Measurements from ENCODE around the gene SMAD3. TPM values are rescaled to one million over a fixed set of nuclear protein-coding genes. Genes with fewer than 3 reads are reported as not detected.
A peak's percentile ranks its signal among the peaks of the same experiment; 100 is the strongest.

The SMAD3 gene
- total and polyA plus RNA-seq, 7 donors: 2.9 to 47.6 (median 29.3) TPM

DNA sequence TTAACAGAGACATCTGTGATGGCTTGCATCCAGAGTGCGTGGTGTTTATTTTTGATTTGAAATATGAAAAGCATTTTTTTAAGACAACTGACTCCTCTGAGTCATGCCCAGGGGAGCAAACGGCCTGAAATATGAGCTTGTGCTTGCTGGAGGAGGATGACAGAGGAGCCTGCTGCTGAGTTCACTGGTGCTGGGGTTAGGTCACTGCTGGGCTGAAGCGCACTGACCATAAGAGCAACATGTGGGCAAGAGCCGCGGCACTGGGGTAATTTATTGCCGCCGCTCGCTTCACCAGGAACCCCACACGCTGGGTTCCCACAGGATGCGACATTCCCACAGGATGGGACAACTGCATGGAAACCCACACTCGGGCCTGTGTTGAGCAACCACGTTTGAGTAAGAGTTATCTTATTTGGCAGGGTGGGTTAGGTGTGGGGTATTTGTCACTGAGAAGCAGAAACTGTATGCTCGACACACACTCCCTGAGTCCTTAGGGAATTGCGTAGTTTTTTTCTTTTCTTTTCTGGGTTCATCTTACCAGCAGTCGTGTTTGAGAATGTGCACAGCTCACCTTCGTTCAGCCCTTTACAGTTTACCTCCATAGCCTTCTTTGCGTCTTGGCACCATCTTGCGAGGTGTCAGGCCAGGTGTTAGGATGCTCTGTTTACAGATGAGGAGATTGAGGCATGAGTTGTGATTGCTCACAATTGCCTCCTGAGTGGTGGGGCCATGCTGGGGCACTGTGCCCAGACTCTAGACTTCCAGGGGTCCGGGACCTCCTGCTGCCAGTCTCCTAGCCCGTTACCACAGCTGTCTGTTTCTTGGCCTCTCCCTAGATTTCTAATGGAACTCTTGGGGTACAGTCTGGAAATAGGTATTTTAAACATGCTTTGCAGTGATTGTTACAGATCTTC is 60.4 kb downstream of the SMAD3 start:
- DNase-seq: peak; percentile 90 to 95
- Histone ChIP-seq H3K4me3 (peak overlapping the region; percentile 31), H3K36me3 (ENCODE audit: insufficient read depth in 1 of 2, low read depth in 1 of 2) (no peaks in the 10 kb centered on the region), H3K4me1 (peaks cover 88% of the 10 kb centered on the region), H3K9me3 (no peaks in the 10 kb centered on the region), H3K27me3 (ENCODE audit: insufficient read depth in 3 of 3, low read length in 2 of 3) (no peaks in the 10 kb centered on the region), H3K27ac (peak overlapping the region; percentile 97)
- WGBS, 3 donors: 21 to 26% (median 22%) methylated on average over 20 of the region's 20 CpGs
- peak; percentile 86 to 90 (median 89) for ATAC-seq
- TF ChIP-seq, protein P1, sequence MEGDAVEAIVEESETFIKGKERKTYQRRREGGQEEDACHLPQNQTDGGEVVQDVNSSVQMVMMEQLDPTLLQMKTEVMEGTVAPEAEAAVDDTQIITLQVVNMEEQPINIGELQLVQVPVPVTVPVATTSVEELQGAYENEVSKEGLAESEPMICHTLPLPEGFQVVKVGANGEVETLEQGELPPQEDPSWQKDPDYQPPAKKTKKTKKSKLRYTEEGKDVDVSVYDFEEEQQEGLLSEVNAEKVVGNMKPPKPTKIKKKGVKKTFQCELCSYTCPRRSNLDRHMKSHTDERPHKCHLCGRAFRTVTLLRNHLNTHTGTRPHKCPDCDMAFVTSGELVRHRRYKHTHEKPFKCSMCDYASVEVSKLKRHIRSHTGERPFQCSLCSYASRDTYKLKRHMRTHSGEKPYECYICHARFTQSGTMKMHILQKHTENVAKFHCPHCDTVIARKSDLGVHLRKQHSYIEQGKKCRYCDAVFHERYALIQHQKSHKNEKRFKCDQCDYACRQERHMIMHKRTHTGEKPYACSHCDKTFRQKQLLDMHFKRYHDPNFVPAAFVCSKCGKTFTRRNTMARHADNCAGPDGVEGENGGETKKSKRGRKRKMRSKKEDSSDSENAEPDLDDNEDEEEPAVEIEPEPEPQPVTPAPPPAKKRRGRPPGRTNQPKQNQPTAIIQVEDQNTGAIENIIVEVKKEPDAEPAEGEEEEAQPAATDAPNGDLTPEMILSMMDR (IDR thresholded peaks at IDR 0.05): no peak
- intact Hi-C loops (cut with DNase I): loop anchor here (5.0 kb wide), 3 partner anchors 41 to 61 kb away; no protein-coding TSS in a partner anchor

DNA sequence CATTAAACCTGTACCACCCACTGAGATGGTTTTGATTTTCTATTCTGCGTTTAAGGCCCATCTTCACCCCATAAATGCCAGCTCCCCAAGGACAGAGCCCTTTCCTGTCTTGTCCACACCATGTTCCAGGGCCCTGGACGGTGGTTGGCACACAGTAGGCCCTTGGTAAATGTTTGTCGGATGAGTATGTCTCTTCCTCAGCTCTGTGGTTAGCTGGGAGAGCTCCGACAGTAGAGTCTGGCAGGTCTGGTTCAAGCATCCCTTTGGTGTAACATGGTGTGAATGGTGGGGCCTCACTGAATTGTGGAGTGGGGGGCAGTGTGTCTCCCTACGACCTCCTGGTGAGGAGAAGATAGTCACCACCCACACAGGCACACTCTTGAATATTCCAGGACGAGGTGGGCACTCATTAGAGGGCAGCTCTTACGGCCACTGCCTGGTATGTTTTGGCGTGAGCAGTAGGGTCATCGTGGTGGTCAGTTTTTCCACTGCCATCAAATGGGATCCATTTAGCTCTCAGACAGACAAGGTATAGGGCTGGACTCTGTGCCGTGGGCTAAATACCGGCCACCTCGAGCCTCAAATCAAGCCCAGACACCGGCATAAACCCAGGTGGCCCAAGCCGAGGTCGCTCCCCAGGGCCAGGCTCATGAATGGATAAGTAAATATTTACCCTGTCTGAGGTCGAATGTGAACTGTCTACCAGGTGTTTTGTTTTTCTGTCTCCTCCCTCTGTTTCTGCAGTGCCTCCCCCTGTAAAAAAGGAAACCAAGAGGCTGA is 61.3 kb downstream of the SMAD3 start:
- 76 to 79% (median 76%) methylated on average over 16 of the region's 16 CpGs for WGBS, 3 donors
- ATAC-seq (peak in 1 of 4 donors; percentile 10), DNase-seq (no peak)
- TF ChIP-seq, protein P1 (IDR thresholded peaks at IDR 0.05): no peak
- intact Hi-C loops (cut with DNase I): loop anchor here (5.0 kb wide), 3 partner anchors 41 to 61 kb away; no protein-coding TSS in a partner anchor
- Histone ChIP-seq H3K36me3 (ENCODE audit: insufficient read depth in 1 of 2, low read depth in 1 of 2) (no peaks in the 10 kb centered on the region), H3K4me1 (peaks cover 88% of the 10 kb centered on the region), H3K4me3 (peak overlapping the region; percentile 27), H3K27me3 (ENCODE audit: insufficient read depth in 3 of 3, low read length in 2 of 3) (no peaks in the 10 kb centered on the region), H3K27ac (peak overlapping the region; percentile 97), H3K9me3 (no peaks in the 10 kb centered on the region)

DNA sequence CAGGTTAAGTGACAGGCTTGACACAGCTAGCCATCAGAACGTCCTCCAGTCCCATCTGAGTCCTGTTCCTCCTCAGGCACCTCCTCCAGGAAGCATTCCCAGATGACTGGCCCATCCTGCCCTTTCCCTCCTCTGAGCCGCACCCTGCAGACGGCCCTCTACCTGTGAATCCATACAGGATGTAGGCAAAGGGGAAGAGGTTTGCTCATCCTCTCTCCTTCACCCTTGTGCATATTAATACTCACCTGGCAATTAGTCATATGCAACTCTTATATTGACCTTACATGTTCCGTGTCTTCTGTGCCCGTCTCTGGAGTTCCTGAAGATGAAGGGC is 61.9 kb downstream of the SMAD3 start:
- H3K36me3 ChIP-seq (ENCODE audit: insufficient read depth in 1 of 2, low read depth in 1 of 2): no peaks in the 10 kb centered on the region
- H3K9me3 ChIP-seq: no peaks in the 10 kb centered on the region
- H3K27ac ChIP-seq: peak overlapping the region; percentile 97
- no peak for DNase-seq
- ATAC-seq: no peak
- H3K4me3 ChIP-seq: no peak overlapping the region
- peaks cover 88% of the 10 kb centered on the region for H3K4me1 ChIP-seq
- 80 to 94% (median 86%) methylated on average over 5 of the region's 5 CpGs for WGBS, 3 donors
- intact Hi-C loops (cut with DNase I): loop anchor here (5.0 kb wide), 3 partner anchors 40 to 60 kb away; no protein-coding TSS in a partner anchor
- TF ChIP-seq, protein P1 (IDR thresholded peaks at IDR 0.05): no peak
- H3K27me3 ChIP-seq (ENCODE audit: insufficient read depth in 3 of 3, low read length in 2 of 3): no peaks in the 10 kb centered on the region

DNA sequence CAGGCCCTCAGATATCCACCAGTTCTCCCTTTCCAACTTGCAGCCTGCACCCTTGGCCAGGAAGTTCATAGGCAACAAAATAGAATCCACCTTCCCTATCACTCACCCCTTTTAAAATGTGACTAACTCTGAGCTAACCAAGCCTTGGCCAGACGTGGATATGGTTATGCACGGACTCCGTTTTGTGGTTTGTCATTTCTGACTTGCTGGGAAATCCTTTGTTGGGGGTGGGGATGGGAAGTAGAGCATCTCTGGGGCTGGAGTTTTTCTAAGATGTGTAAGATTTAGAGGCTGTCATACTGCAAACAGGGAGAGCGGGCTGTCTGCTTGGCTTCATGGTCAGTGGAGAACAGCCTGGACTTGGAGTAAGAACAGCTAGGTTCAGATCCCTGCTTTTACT is 62.6 kb downstream of the SMAD3 start:
- H3K27me3 ChIP-seq (ENCODE audit: insufficient read depth in 3 of 3, low read length in 2 of 3): no peaks in the 10 kb centered on the region
- H3K4me1 ChIP-seq: peaks cover 95% of the 10 kb centered on the region
- H3K27ac ChIP-seq: peak overlapping the region; percentile 97
- H3K9me3 ChIP-seq: no peaks in the 10 kb centered on the region
- no peaks in the 10 kb centered on the region for H3K36me3 ChIP-seq (ENCODE audit: insufficient read depth in 1 of 2, low read depth in 1 of 2)
- TF ChIP-seq, protein P1 (IDR thresholded peaks at IDR 0.05): no peak
- 41 to 48% (median 44%) methylated on average over 4 of the region's 4 CpGs for WGBS, 3 donors
- no peak overlapping the region for H3K4me3 ChIP-seq
- ATAC-seq (peak; percentile 57 to 67 (median 62)), DNase-seq (no peak)
- intact Hi-C loops (cut with DNase I): loop anchor here (5.0 kb wide), 3 partner anchors 39 to 59 kb away; no protein-coding TSS in a partner anchor
